ENCODE results near the gene ZBTB40. TPM values are rescaled to one million over a fixed set of nuclear protein-coding genes. Genes with fewer than 3 reads are reported as not detected.

The ZBTB40 gene
- total RNA-seq, 1 experiment from 2014 or later: 11.5 TPM

DNA sequence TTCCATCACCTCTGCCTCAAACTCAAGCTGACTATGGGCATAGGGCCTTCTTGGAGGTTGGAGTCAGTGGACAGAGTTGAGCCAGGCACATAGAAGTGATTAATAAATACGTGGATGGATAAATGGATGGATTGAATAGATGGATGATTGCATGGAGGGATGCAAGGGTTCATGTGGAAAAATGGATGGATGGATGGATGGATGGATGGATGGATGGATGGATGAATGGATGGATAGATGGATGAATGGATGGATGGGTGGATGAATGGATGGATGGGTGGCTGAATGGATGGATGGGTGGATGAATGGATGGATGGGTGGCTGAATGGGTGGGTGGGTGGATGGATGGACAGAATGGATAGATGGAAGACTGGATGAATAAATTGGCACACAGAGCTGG lies 40.1 kb upstream of the ZBTB40 start (continued):
- TF ChIP-seq NFATC4 (CRISPR knock-in tag; IDR thresholded peaks at IDR 0.05) (no peak), HMGA2 (CRISPR knock-in tag; IDR thresholded peaks at IDR 0.05) (no peak), SMAD3 (CRISPR knock-in tag; IDR thresholded peaks at IDR 0.05; ENCODE audit: borderline replicate concordance) (no peak), ZNF263 (CRISPR knock-in tag; IDR thresholded peaks at IDR 0.05; ENCODE audit: low read depth) (no peak), ZNF138 (CRISPR knock-in tag; conservative IDR thresholded peaks at IDR 0.05) (no peak), TEAD1 (CRISPR knock-in tag; IDR thresholded peaks at IDR 0.05) (no peak)
- TF ChIP-seq, protein P1, sequence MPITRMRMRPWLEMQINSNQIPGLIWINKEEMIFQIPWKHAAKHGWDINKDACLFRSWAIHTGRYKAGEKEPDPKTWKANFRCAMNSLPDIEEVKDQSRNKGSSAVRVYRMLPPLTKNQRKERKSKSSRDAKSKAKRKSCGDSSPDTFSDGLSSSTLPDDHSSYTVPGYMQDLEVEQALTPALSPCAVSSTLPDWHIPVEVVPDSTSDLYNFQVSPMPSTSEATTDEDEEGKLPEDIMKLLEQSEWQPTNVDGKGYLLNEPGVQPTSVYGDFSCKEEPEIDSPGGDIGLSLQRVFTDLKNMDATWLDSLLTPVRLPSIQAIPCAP (CRISPR knock-in tag; IDR thresholded peaks at IDR 0.05): no peak
- TF ChIP-seq, protein P2, sequence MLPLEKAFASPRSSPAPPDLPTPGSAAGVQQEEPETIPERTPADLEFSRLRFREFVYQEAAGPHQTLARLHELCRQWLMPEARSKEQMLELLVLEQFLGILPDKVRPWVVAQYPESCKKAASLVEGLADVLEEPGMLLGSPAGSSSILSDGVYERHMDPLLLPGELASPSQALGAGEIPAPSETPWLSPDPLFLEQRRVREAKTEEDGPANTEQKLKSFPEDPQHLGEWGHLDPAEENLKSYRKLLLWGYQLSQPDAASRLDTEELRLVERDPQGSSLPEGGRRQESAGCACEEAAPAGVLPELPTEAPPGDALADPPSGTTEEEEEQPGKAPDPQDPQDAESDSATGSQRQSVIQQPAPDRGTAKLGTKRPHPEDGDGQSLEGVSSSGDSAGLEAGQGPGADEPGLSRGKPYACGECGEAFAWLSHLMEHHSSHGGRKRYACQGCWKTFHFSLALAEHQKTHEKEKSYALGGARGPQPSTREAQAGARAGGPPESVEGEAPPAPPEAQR (CRISPR knock-in tag; IDR thresholded peaks at IDR 0.05): no peak

DNA sequence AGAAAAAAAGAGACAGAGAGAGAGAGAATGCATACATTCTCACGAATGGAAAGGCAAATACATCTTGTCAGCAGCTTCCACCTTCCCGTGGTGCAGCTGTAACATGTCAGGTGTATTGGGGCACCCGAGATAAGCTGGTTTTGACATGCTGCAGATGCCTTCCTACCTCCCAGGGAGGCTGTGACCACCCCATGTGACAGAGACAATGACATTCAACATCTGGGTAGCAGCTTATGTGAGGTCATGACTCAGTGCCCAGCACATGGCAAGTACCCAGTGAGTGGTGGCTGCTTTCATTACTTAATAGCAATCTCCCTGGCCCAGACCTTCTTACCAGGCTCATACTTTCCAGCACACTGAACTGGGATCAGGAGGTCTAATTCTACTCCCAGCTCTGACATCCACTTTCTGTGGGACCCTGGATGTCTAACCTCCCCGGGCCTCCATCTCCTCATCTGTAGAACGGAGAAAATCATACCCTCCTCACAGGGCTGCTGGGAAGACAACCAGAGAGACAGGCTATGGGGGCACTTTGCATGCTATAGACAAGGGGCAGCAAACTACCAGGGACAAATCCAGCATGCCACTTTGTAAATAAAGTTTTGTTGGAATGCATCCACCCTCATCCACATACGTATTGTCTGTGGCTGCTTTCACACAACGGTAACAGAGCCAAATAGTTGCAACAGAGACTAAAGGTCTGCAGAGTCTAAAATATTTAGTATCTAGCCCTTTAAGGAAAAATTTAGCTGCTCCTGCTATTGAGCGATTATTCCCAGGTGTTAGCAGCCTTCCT lies 38.5 kb upstream of the ZBTB40 start:
- ATAC-seq (no peak), DNase-seq (ENCODE audit: low spot score) (no peak)
- Mint-ChIP-seq H3K9me3 (peaks cover 8% of the 10 kb centered on the region), H3K27me3 (ENCODE audit: low read depth) (no peaks in the 10 kb centered on the region; the same call in 1 of the 2 replicates), H3K4me3 (no peak overlapping the region), H3K27ac (no peak overlapping the region), H3K36me3 (no peaks in the 10 kb centered on the region), H3K4me1 (peaks cover 13% of the 10 kb centered on the region)
- ChIA-PET POLR2A (no interaction called here), CTCF (no interaction called here)
- TF ChIP-seq, protein P3, sequence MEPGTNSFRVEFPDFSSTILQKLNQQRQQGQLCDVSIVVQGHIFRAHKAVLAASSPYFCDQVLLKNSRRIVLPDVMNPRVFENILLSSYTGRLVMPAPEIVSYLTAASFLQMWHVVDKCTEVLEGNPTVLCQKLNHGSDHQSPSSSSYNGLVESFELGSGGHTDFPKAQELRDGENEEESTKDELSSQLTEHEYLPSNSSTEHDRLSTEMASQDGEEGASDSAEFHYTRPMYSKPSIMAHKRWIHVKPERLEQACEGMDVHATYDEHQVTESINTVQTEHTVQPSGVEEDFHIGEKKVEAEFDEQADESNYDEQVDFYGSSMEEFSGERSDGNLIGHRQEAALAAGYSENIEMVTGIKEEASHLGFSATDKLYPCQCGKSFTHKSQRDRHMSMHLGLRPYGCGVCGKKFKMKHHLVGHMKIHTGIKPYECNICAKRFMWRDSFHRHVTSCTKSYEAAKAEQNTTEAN (CRISPR knock-in tag; IDR thresholded peaks at IDR 0.05): no peak
- no peak for TF ChIP-seq KAT7 (CRISPR knock-in tag; IDR thresholded peaks at IDR 0.05; ENCODE audit: borderline replicate concordance)

DNA sequence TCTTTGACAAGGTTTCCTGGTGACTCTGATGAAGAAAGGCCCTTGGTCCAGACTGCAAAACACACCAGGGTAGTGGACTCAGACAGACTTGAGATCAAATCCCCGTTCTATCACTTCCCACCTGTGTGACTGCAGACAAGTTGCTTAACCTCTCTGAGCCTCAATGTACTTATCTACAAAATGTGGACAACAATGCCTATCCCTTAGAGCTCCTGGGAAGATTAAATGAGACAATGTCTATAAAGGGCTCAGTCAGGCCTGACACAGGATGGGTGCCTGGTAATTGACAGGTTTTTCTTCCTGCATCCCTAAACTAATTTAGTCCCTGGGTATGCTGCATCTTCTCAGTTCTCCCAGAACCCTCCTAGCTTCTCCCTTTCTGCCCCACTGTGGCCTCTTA lies 37.9 kb upstream of the ZBTB40 start:
- H3K27ac Mint-ChIP-seq: no peak overlapping the region
- peaks cover 13% of the 10 kb centered on the region for H3K4me1 Mint-ChIP-seq
- ATAC-seq (no peak), DNase-seq (ENCODE audit: low spot score) (no peak)
- H3K4me3 Mint-ChIP-seq: no peak overlapping the region
- TF ChIP-seq, protein P4, sequence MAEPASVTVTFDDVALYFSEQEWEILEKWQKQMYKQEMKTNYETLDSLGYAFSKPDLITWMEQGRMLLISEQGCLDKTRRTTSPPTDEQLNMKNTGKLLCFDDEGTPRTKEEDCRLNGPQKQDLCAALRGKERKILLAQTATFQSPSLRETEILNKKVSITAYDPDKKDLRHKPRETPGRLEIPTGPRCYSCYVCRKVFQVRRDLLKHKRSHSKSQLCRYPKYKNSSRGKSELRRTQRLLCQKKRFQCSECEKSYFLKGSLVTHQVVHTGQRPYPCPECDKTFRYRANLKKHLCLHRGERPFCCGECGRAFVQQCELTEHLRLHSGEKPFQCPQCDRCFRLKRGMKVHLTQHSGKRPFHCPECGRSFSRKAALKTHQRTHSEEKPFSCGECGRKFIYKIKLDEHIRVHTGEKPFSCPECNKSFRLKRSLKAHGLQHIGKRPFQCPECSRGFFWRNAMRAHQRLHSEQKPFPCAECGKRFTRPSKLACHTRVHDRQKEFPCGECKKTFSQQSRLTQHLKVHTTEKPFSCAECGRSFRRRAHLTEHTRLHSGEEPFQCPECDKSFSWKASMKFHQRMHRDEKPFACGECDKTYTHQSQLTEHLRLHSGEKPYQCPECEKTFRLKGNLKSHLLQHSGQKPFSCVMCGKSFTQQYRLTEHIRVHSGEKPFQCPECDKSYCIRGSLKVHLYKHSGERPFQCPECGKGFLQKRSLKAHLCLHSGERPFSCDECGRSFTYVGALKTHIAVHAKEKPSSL (CRISPR knock-in tag; conservative IDR thresholded peaks at IDR 0.05): no peak
- TF ChIP-seq HMGA2 (CRISPR knock-in tag; IDR thresholded peaks at IDR 0.05): no peak
- TF ChIP-seq, protein P5, sequence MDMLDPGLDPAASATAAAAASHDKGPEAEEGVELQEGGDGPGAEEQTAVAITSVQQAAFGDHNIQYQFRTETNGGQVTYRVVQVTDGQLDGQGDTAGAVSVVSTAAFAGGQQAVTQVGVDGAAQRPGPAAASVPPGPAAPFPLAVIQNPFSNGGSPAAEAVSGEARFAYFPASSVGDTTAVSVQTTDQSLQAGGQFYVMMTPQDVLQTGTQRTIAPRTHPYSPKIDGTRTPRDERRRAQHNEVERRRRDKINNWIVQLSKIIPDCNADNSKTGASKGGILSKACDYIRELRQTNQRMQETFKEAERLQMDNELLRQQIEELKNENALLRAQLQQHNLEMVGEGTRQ (CRISPR knock-in tag; IDR thresholded peaks at IDR 0.05): no peak
- TF ChIP-seq TEAD1 (CRISPR knock-in tag; IDR thresholded peaks at IDR 0.05): no peak
- TF ChIP-seq GABPB1 (CRISPR knock-in tag; IDR thresholded peaks at IDR 0.05): no peak
- TF ChIP-seq CBFB (CRISPR knock-in tag; IDR thresholded peaks at IDR 0.05; ENCODE audit: low read depth): no peak
- TF ChIP-seq, protein P6, sequence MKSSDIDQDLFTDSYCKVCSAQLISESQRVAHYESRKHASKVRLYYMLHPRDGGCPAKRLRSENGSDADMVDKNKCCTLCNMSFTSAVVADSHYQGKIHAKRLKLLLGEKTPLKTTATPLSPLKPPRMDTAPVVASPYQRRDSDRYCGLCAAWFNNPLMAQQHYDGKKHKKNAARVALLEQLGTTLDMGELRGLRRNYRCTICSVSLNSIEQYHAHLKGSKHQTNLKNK (CRISPR knock-in tag; IDR thresholded peaks at IDR 0.05): no peak
- no peaks in the 10 kb centered on the region for H3K36me3 Mint-ChIP-seq
- ChIA-PET POLR2A (no interaction called here), CTCF (interaction anchor here (0.5 to 2.0 kb wide), 2 partner anchors 49 to 1521 kb away, joined by 7 to 8 read pairs; no protein-coding TSS in a partner anchor)
- no peaks in the 10 kb centered on the region for H3K27me3 Mint-ChIP-seq (ENCODE audit: low read depth)
- H3K9me3 Mint-ChIP-seq: peaks cover 8% of the 10 kb centered on the region
